GM18511 (cell line): ENCODE measurements around the gene KRT82.
"Not testable (repeated sequence)": the region's sequence is repeated elsewhere in the genome, so short reads cannot be mapped to it uniquely, and the experiment has no call there.

Source experiments
- ATAC-seq: cut with Tn5 transposase; IDR thresholded peaks from one replicate; pipeline ENCODE4 v1.9.1; 2021; ENCODE audit warnings: mild to moderate bottlenecking, moderate library complexity; ENCODE audit not compliant: unreplicated experiment

The KRT82 gene

DNA sequence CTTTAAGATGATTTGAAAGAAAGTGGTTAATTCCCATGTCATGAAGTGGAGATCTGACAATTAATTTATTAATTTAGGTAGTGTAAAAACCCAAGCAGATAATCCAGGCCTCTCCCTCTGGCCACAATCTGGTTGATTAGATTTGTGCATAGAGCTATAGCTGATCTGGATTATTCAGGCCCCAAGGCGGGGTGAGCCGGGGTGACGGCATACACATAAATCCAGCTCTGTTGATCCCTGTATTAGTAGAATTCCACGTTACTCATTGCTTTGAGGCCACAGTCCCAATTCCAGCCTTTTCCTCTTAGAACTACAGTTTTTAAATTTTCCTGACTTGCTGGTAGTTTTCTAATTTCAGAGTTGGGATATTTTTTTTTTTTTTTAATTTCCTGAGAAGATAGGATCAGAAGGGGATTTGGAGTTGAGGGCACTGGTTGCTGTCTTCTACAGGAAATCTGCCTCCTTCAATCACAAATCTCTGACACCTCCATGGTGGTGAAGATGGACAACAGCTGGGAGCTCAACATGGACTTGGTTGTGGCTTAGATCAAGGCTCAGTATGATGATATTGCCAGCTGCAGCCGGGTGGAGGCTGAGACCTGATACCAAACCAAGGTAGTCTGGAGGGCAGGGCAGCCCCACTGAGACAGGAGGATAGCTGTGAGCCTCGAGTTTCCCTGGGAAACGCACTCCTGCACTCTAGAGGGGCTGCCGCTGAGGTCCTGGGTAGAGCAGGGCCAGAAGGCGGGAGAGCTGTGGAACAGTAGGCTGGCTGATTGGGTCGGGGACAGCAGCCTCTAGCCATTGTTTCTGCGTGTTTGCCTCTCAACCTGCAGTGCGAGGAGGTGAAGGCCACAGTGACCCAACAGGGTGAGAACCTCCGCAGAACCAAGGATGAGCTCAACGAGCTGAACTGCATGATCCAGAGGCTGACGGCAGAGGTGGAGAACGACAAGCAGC is 58.3 kb downstream of the KRT82 start:
- no peak for ATAC-seq

DNA sequence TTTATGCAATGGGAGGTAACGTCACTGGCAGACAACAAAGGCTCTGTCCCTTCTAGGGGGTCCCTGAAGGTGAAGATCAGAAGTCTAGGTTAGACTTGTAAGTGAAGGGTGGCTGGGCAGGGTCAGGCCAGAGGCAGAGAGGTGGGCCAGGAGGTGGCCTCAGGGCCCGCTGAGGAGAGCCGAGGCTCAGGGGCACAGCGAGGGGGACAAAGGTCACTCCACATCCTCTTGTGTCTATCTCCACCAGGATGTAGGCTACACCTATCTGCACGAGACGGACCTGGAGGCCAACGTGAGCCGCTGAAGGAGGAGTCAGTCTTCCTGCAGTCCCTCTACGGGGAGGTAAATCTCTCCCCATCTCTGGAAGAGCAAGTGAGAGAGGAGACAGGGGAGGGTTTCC is 59.1 kb downstream of the KRT82 start:
- ATAC-seq: no peak

DNA sequence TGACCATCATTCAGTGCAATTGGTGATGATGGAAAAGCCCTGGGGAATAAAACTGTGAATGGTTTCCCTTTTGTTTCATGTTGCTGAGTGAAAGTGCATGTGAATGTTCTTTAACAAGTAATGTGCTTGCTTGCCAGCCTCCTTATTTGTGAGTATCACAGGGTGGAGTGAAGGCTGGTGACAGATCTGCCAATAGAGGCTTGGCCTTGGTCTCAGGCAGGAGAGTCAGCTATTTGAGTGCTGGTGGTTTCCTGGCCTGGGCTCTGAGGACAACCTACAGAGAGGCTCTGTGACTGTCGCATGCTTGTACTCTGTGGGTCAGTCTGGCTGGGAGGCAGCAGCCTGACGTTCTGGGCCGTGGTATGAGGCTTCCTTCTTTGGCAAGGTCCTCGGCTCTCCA is 59.5 kb downstream of the KRT82 start:
- ATAC-seq: peak; percentile 51

DNA sequence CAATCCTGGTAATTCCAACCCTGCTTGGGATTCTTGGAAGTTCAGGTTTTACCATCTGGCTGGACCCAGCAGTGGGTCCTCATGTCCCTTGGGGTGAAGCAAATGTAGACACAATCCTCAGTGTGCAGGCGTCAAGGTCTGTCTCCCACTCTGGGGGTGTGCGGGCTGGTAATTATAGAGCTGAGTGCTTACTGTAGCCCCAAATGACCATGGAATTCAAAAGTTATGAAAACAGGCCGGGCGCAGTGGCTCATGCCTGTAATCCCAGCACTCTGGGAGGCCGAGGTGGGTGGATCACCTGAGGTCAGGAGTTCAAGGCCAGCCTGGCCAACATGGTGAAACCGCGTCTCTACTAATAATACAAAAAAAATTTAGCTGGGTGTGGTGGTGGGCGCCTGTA is 61.1 kb downstream of the KRT82 start:
- not testable (repeated sequence) for ATAC-seq

DNA sequence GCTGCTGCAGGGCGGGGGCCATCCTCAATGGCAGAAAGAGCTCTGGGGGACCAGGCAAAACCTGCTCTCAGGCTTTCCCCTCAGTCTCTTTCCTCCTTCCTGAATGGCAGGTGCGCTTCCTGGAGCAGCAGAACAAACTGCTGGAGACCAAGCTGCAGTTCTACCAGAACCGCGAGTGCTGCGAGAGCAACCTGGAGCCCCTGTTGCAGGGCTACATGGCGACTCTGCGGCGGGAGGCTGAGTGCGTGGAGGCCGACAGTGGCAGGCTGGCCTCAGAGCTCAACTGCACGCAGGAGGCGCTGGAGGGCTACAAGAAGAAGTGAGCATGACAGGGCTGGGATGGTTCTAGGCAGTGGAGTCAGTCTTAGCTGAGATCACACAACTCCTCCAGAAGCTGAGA is 62.0 kb downstream of the KRT82 start:
- ATAC-seq: no peak
